HG02798 (cell line): Measurements from ENCODE around the gene KRT4.
"Not testable (repeated sequence)": the region's sequence is repeated elsewhere in the genome, so short reads cannot be mapped to it uniquely, and the experiment has no call there.

Experiments
- ATAC-seq: cut with Tn5 transposase; IDR thresholded peaks from one replicate; pipeline ENCODE4 v1.9.1; 2021; ENCODE audit warnings: mild to moderate bottlenecking; ENCODE audit not compliant: unreplicated experiment, poor library complexity

Gene KRT4

GRCh38 chr12:52813885-52814709, at the start of gene KRT4:
Gene KRT4 (minus strand): TSS chr12:52814116. CDS start chr12:52814058, 58 bp downstream.
- ATAC-seq, result no peak

- no peak for ATAC-seq
Observed at GRCh38 chr12:52862023-52862422, 48.1 kb upstream of the KRT4 start.

- no peak for ATAC-seq
Observed at GRCh38 chr12:52861511-52861910, 47.6 kb upstream of the KRT4 start.

- no peak for ATAC-seq
Observed at GRCh38 chr12:52860102-52860823, 46.3 kb upstream of the KRT4 start.

- ATAC-seq, result no peak
Observed at GRCh38 chr12:52857500-52857899, 43.6 kb upstream of the KRT4 start.

GRCh38 chr12:52856787-52857186, 42.9 kb upstream of the KRT4 start:
- ATAC-seq, result no peak

GRCh38 chr12:52856077-52856476, 42.2 kb upstream of the KRT4 start:
- not testable (repeated sequence) for ATAC-seq

- ATAC-seq, result no peak
Observed at GRCh38 chr12:52851787-52852186, 37.9 kb upstream of the KRT4 start.

- no peak for ATAC-seq
Observed at GRCh38 chr12:52850681-52851080, 36.8 kb upstream of the KRT4 start.

GRCh38 chr12:52849511-52849910, 35.6 kb upstream of the KRT4 start:
- no peak for ATAC-seq

- no peak for ATAC-seq
Observed at GRCh38 chr12:52848661-52849255, 34.8 kb upstream of the KRT4 start, which contains the start of gene KRT78. Gene KRT78 (minus strand): TSS chr12:52848994. CDS start chr12:52848930, 64 bp downstream.

GRCh38 chr12:52847335-52848102, 33.6 kb upstream of the KRT4 start:
- no peak for ATAC-seq

GRCh38 chr12:52846356-52846970, 32.5 kb upstream of the KRT4 start:
- no peak for ATAC-seq

GRCh38 chr12:52845946-52846345, 32.0 kb upstream of the KRT4 start:
- no peak for ATAC-seq

- ATAC-seq, result no peak
Observed at GRCh38 chr12:52844386-52844785, 30.5 kb upstream of the KRT4 start.

GRCh38 chr12:52839436-52840105, 25.7 kb upstream of the KRT4 start:
- ATAC-seq, result no peak

- ATAC-seq, result no peak
Observed at GRCh38 chr12:52838609-52839435, 24.9 kb upstream of the KRT4 start.

GRCh38 chr12:52837781-52838608, 24.1 kb upstream of the KRT4 start:
- no peak for ATAC-seq
